ENCODE measurements around the gene CHAT.
"Not testable (repeated sequence)": the region's sequence is repeated elsewhere in the genome, so short reads cannot be mapped to it uniquely, and the experiment has no call there.

The CHAT gene

DNA sequence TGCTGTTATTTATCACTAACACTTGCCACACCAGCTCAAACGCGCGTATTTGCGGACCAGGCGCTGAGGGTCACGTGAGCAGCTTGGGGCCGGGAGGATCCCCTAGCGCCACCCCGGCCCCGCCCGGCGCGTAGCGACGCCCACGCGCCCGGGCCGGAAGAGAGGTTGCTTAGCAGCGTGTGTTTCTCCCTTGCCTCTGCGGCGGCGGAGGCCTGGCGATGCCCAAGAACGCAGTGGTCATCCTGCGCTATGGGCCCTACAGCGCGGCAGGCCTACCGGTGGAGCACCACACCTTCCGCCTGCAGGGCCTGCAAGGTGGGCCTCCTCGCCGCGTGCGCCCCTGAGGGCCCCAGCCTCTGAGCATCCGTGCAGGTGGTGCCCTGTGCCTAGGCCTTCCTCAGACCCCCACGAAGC lies 65.7 kb downstream of the CHAT start, which contains the start of gene C10orf53:
TSS of gene C10orf53 (plus strand) at position 172 of the 414 bp plus-strand sequence. CDS start at position 219, 47 bp downstream.
- Histone ChIP-seq H3K4me3 (ENCODE audit: low read length, poor library complexity, severe bottlenecking) (no peak within 1 kb of the TSS), H3K9me2 (replicated peaks; ENCODE audit: low read depth, low read length) (no peaks in the 10 kb centered on the region), H3K27me3 (ENCODE audit: insufficient read depth, low read length, poor library complexity, severe bottlenecking) (no peaks in the 10 kb centered on the region), H2AFZ (ENCODE audit: low read length) (no peak within 1 kb of the TSS), H3F3A (ENCODE audit: low read depth) (no peaks in the 10 kb centered on the region), H3K9me3 (ENCODE audit: insufficient read depth, low read depth, low read length) (0 out of 2 replicates have a peak, but pooled peaks cover 4% of the 10 kb centered on the region), H3K4me2 (ENCODE audit: low read depth, low read length, poor library complexity, severe bottlenecking) (no peak within 1 kb of the TSS), H3K4me1 (ENCODE audit: insufficient read depth, low read length, poor library complexity, severe bottlenecking) (no peaks in the 10 kb centered on the region), H3K79me2 (ENCODE audit: insufficient read depth, low read length) (no peaks in the 10 kb centered on the region), H3K36me3 (ENCODE audit: insufficient read depth, low read length) (no peaks in the 10 kb centered on the region), H4K20me1 (ENCODE audit: insufficient read depth, low read length, poor library complexity, severe bottlenecking) (no peaks in the 10 kb centered on the region), H3K9ac (ENCODE audit: low read depth, low read length, poor library complexity, severe bottlenecking) (no peak within 1 kb of the TSS)
- TF ChIP-seq, protein P1, sequence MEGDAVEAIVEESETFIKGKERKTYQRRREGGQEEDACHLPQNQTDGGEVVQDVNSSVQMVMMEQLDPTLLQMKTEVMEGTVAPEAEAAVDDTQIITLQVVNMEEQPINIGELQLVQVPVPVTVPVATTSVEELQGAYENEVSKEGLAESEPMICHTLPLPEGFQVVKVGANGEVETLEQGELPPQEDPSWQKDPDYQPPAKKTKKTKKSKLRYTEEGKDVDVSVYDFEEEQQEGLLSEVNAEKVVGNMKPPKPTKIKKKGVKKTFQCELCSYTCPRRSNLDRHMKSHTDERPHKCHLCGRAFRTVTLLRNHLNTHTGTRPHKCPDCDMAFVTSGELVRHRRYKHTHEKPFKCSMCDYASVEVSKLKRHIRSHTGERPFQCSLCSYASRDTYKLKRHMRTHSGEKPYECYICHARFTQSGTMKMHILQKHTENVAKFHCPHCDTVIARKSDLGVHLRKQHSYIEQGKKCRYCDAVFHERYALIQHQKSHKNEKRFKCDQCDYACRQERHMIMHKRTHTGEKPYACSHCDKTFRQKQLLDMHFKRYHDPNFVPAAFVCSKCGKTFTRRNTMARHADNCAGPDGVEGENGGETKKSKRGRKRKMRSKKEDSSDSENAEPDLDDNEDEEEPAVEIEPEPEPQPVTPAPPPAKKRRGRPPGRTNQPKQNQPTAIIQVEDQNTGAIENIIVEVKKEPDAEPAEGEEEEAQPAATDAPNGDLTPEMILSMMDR (conservative IDR thresholded peaks at IDR 0.05; ENCODE audit: low read length) = no peak
- no peak for TF ChIP-seq EZH2phosphoT487 (IDR thresholded peaks at IDR 0.05; ENCODE audit: borderline replicate concordance)

DNA sequence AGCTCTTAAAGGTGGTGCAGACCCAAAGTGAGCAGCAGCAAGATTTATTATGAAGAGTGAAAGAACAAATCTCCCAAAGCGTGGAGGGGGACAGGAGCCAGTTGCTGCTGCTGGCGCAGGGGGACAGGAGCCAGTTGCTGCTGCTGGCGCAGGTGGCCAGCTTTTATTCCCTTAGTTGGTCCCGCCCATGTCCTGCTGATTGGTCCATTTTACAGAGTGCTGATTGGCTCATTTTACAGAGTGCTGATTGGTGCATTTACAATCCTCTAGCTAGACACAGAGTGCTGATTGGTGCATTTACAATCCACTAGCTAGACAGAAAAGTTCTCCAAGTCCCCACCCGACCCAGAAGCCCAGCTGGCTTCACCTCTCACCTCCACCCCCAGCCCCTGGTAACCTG lies 68.6 kb downstream of the CHAT start:
- not testable (repeated sequence) for H2AFZ ChIP-seq (ENCODE audit: low read length); H3F3A ChIP-seq (ENCODE audit: low read depth); H3K9ac ChIP-seq (ENCODE audit: low read depth, low read length, poor library complexity, severe bottlenecking); H3K27me3 ChIP-seq (ENCODE audit: insufficient read depth, low read length, poor library complexity, severe bottlenecking); H3K9me2 ChIP-seq (replicated peaks; ENCODE audit: low read depth, low read length); H3K4me1 ChIP-seq (ENCODE audit: insufficient read depth, low read length, poor library complexity, severe bottlenecking); H3K36me3 ChIP-seq (ENCODE audit: insufficient read depth, low read length); H3K9me3 ChIP-seq (ENCODE audit: insufficient read depth, low read depth, low read length); H4K20me1 ChIP-seq (ENCODE audit: insufficient read depth, low read length, poor library complexity, severe bottlenecking); H3K4me3 ChIP-seq (ENCODE audit: low read length, poor library complexity, severe bottlenecking); H3K4me2 ChIP-seq (ENCODE audit: low read depth, low read length, poor library complexity, severe bottlenecking); H3K79me2 ChIP-seq (ENCODE audit: insufficient read depth, low read length)

GRCh38 chr10:49682879-49683278 lies 69.0 kb downstream of the CHAT start:
- no peaks in the 10 kb centered on the region for H3K79me2 ChIP-seq (ENCODE audit: insufficient read depth, low read length)
- no peak overlapping the region for H3K4me2 ChIP-seq (ENCODE audit: low read depth, low read length, poor library complexity, severe bottlenecking)
- H3K36me3 ChIP-seq (ENCODE audit: insufficient read depth, low read length) = no peaks in the 10 kb centered on the region
- no peaks in the 10 kb centered on the region for H3K27me3 ChIP-seq (ENCODE audit: insufficient read depth, low read length, poor library complexity, severe bottlenecking)
- H3K4me3 ChIP-seq (ENCODE audit: low read length, poor library complexity, severe bottlenecking) = no peak overlapping the region
- no peak overlapping the region for H2AFZ ChIP-seq (ENCODE audit: low read length)
- H3K9me3 ChIP-seq (ENCODE audit: insufficient read depth, low read depth, low read length) = peaks cover 8% of the 10 kb centered on the region; the same call in 1 of the 2 replicates
- no peaks in the 10 kb centered on the region for H4K20me1 ChIP-seq (ENCODE audit: insufficient read depth, low read length, poor library complexity, severe bottlenecking)
- H3K4me1 ChIP-seq (ENCODE audit: insufficient read depth, low read length, poor library complexity, severe bottlenecking) = no peaks in the 10 kb centered on the region
- TF ChIP-seq, protein P1 (conservative IDR thresholded peaks at IDR 0.05; ENCODE audit: low read length) = no peak
- no peak for TF ChIP-seq EZH2phosphoT487 (IDR thresholded peaks at IDR 0.05; ENCODE audit: borderline replicate concordance)
- no peaks in the 10 kb centered on the region for H3F3A ChIP-seq (ENCODE audit: low read depth)
- H3K9me2 ChIP-seq (replicated peaks; ENCODE audit: low read depth, low read length) = no peaks in the 10 kb centered on the region
- H3K9ac ChIP-seq (ENCODE audit: low read depth, low read length, poor library complexity, severe bottlenecking) = no peak overlapping the region

DNA sequence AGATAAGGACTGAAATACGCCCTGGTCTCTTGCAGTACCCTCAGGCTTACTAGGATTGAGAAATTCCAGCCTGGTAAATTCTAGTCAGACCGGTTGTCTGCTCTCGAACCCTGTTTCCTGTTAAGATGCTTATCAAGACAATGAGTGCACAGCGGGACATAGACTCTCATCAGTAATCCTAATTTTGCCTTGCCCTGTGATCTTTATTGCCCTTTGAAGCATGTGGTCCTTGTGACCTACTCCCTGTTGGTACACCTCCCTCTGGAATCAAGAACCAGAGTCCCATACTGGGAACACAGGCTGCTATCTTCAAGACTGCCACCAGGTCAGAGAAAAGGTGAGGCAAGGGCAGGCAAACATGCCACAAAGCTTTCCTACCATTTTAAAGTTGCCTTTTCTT lies 72.8 kb downstream of the CHAT start:
- Histone ChIP-seq H3K4me3 (ENCODE audit: low read length, poor library complexity, severe bottlenecking) (no peak overlapping the region), H3K36me3 (ENCODE audit: insufficient read depth, low read length) (no peaks in the 10 kb centered on the region), H2AFZ (ENCODE audit: low read length) (no peak overlapping the region), H3K9ac (ENCODE audit: low read depth, low read length, poor library complexity, severe bottlenecking) (no peak overlapping the region), H3K4me1 (ENCODE audit: insufficient read depth, low read length, poor library complexity, severe bottlenecking) (no peaks in the 10 kb centered on the region), H3K4me2 (ENCODE audit: low read depth, low read length, poor library complexity, severe bottlenecking) (no peak overlapping the region), H3K79me2 (ENCODE audit: insufficient read depth, low read length) (no peaks in the 10 kb centered on the region), H4K20me1 (ENCODE audit: insufficient read depth, low read length, poor library complexity, severe bottlenecking) (no peaks in the 10 kb centered on the region), H3K27me3 (ENCODE audit: insufficient read depth, low read length, poor library complexity, severe bottlenecking) (no peaks in the 10 kb centered on the region), H3K9me3 (ENCODE audit: insufficient read depth, low read depth, low read length) (peaks cover 5% of the 10 kb centered on the region; the same call in 1 of the 2 replicates), H3F3A (ENCODE audit: low read depth) (no peaks in the 10 kb centered on the region), H3K9me2 (replicated peaks; ENCODE audit: low read depth, low read length) (no peaks in the 10 kb centered on the region)
- TF ChIP-seq EZH2phosphoT487 (IDR thresholded peaks at IDR 0.05; ENCODE audit: borderline replicate concordance) = no peak
- TF ChIP-seq, protein P1 (conservative IDR thresholded peaks at IDR 0.05; ENCODE audit: low read length) = no peak
